GM12878 (cell line): ENCODE measurements around the gene ARHGAP40. TPM values are rescaled to one million over a fixed set of nuclear protein-coding genes. Genes with fewer than 3 reads are reported as not detected.

ENCODE experiments used
- ATAC-seq: fragments of 200-7000 bp; cut with Tn5 transposase; 3 replicates; pipeline ENCODE4 v1.9.1; 2020; ENCODE audit warnings: mild to moderate bottlenecking, moderate library complexity
- BruUV-seq: library from RNA; stranded (reverse); fragments of 400-500 nt; replicated peaks from 2 replicates; lab custom pipeline; 2021; lab: Mats Ljungman, UMichigan
- CTCF ChIA-PET: fragments of 300-600 bp; sonication (Branson Sonifier 250); formaldehyde crosslinking; extraction: SDS; loops from one replicate; lab custom pipeline; 2021; ENCODE audit warnings: inconsistent platforms; lab: Yijun Ruan, JAX
- POLR2A ChIA-PET: fragments of 350-600 bp; formaldehyde crosslinking; extraction: SDS; loops from one replicate; lab custom pipeline; 2021; ENCODE audit warnings: inconsistent platforms; lab: Charles Lee
- RAD21 ChIA-PET: fragments of 300-600 bp; sonication (Branson Sonifier 250); formaldehyde crosslinking; loops from one replicate; lab custom pipeline; 2023; ENCODE audit warnings: antibody characterized with exemption; ENCODE audit not compliant: unreplicated experiment; lab: Charles Lee
- SMC1A ChIA-PET: fragments of 300-600 bp; sonication (Branson Sonifier 250); formaldehyde crosslinking; loops from one replicate; lab custom pipeline; 2023; ENCODE audit not compliant: unreplicated experiment, uncharacterized antibody; lab: Charles Lee
- DNase-seq: peaks from one replicate; pipeline ENCODE4 v3.0.0-alpha.2; 2011; ENCODE audit warnings: low read depth, low spot score
- FAIRE-seq: peaks from 3 replicates; lab custom pipeline; 2011; peaks lifted over from hg19 to GRCh38; lab: Jason Lieb, UNC
- H2AFZ ChIP-seq: 2 replicates; pipeline ENCODE4 v1.6.0; 2011; ENCODE audit warnings: low read depth, low read length, control low read depth; ENCODE audit not compliant: control insufficient read depth
- H3K27ac ChIP-seq: 2 replicates; pipeline ENCODE4 v1.5.1; 2011; ENCODE audit warnings: control low read depth; ENCODE audit not compliant: control insufficient read depth, insufficient read depth
- H3K27me3 ChIP-seq, 2 experiments: replicated peaks in 1 of 2; 2 replicates each; pipeline versions ENCODE4 v1.6.0 to v1.6.1; 2011; ENCODE audit warnings: low read length in 1 of 2; ENCODE audit not compliant: control insufficient read depth in 2 of 2, insufficient read depth in 2 of 2
- H3K36me3 ChIP-seq, 2 experiments: 2 replicates each; pipeline ENCODE4 v1.5.1; 2011; ENCODE audit warnings: low read length in 1 of 2; ENCODE audit not compliant: control insufficient read depth in 2 of 2, insufficient read depth in 2 of 2
- H3K4me1 ChIP-seq: 2 replicates; pipeline ENCODE4 v1.6.1; 2011; ENCODE audit warnings: mild to moderate bottlenecking, low read length, moderate library complexity, mixed read lengths; ENCODE audit not compliant: control insufficient read depth, insufficient read depth
- H3K4me2 ChIP-seq: 2 replicates; pipeline ENCODE4 v1.6.0; 2011; ENCODE audit warnings: control low read depth; ENCODE audit not compliant: control insufficient read depth, insufficient read depth
- H3K4me3 ChIP-seq: fragments of 200-600 bp; sonication (generic); 2 replicates; pipeline ENCODE4 v1.5.1; 2016
- H3K79me2 ChIP-seq: 2 replicates; pipeline ENCODE4 v1.6.0; 2011; ENCODE audit warnings: low read length; ENCODE audit not compliant: control insufficient read depth, insufficient read depth
- H3K9ac ChIP-seq: 2 replicates; pipeline ENCODE4 v1.8.0; 2011; ENCODE audit warnings: low read length, control low read depth, mixed read lengths; ENCODE audit not compliant: control insufficient read depth, insufficient read depth
- H3K9me3 ChIP-seq: replicated peaks from 3 replicates; pipeline ENCODE4 v1.5.1; 2011; ENCODE audit warnings: mild to moderate bottlenecking, low read length; ENCODE audit not compliant: control insufficient read depth, insufficient read depth
- H4K20me1 ChIP-seq: 2 replicates; pipeline ENCODE4 v1.6.0; 2011; ENCODE audit not compliant: control insufficient read depth, insufficient read depth
- CEBPB ChIP-seq, 2 experiments: fragments of 150-350 bp in 1 of 2; IDR thresholded peaks; 2 replicates each; pipeline ENCODE4 v1.6.1; 2012 to 2014; ENCODE audit warnings: low read depth in 2 of 2, low read length in 2 of 2, borderline replicate concordance in 1 of 2, inconsistent platforms in 1 of 2
- HSF1 ChIP-seq: fragments of 150-350 bp; IDR thresholded peaks from 2 replicates; pipeline ENCODE4 v1.6.1; 2014; ENCODE audit warnings: mild to moderate bottlenecking, low read depth, low read length
- MYB ChIP-seq: fragments of 150-350 bp; IDR thresholded peaks from 2 replicates; pipeline ENCODE4 v1.6.1; 2014; ENCODE audit warnings: mild to moderate bottlenecking, low read depth, low read length, borderline replicate concordance
- MYC ChIP-seq: IDR thresholded peaks from 2 replicates; pipeline ENCODE4 v1.6.1; 2011; ENCODE audit warnings: mild to moderate bottlenecking, low read length, moderate library complexity, inconsistent platforms; ENCODE audit not compliant: insufficient read depth, insufficient replicate concordance, insufficient read length, severe bottlenecking
- NBN ChIP-seq: fragments of 450-650 bp; IDR thresholded peaks from 2 replicates; pipeline ENCODE4 v1.6.1; 2016
- POLR2AphosphoS2 ChIP-seq: IDR thresholded peaks from 2 replicates; pipeline ENCODE4 v1.6.1; 2011; ENCODE audit warnings: low read depth, mild to moderate bottlenecking, low read length, improper control_type of control experiment, moderate library complexity
- RCOR1 ChIP-seq: conservative IDR thresholded peaks from 2 replicates; pipeline ENCODE4 v1.6.1; 2012; ENCODE audit warnings: low read depth, low read length, improper control_type of control experiment
- ZNF217 ChIP-seq: fragments of 450-650 bp; IDR thresholded peaks from 2 replicates; pipeline ENCODE4 v1.6.1; 2017; ENCODE audit warnings: antibody characterized with exemption, mild to moderate bottlenecking
- WGBS: methylation state at CpG from one replicate; pipeline ENCODE4 v1.1.6; 2016; ENCODE audit warnings: low lambda C conversion rate; ENCODE audit not compliant: insufficient replicate concordance, insufficient coverage; ENCODE audit errors: missing lambda C conversion rate; 5-methylcytosine and 5-hydroxymethylcytosine counted together
- in situ Hi-C: fragments of 300-500 bp; cut with MboI; formaldehyde crosslinking; loops from 9 replicates; pipeline ENCODE4 v1.14.3; 2018; ENCODE audit warnings: mixed read lengths
- intact Hi-C: fragments of 100-400 bp; cut with micrococcal nuclease; formaldehyde crosslinking; loops from one replicate; pipeline ENCODE4 v1.14.2; 2022; ENCODE audit not compliant: unreplicated experiment
- polyA plus RNA-seq, 11 experiments: library from polyadenylated mRNA; depleted of rRNA in 4 of 11; unstranded in 6 of 11; stranded (reverse) in 5 of 11; fragments of >200 nt; fragmentation: Nextera tagmentation in 4 of 11; fragmentation: Illumina TruSeq in 1 of 11; extraction: Ambion mirVana in 4 of 11; extraction: Trizol in 1 of 11; gene quantifications; 1 replicate in 1 of 11; 2 replicates in 10 of 11; pipeline versions ENCODE4 v1.2.1 to v1.2.3, GENCODE V29; 2011 to 2016; ENCODE audit warnings: inconsistent platforms in 2 of 11, missing spikeins in 2 of 11, low read depth in 1 of 11
- total RNA-seq, 4 experiments: library from RNA; depleted of rRNA in 3 of 4; stranded (reverse); fragments of >200 nt in 3 of 4; fragmentation: Illumina TruSeq in 1 of 4; extraction: Trizol in 1 of 4; gene quantifications; 2 replicates each; pipeline versions ENCODE4 v1.2.1 to v1.2.3, GENCODE V29; 2013 to 2021

The ARHGAP40 gene
- total and polyA plus RNA-seq, 10 of the 15 experiments (the other 5 are each of a cell fraction or from before 2014, with no cell fraction given) = 0.06 to 0.07 TPM; not detected in 8

GRCh38 chr20:38671186-38671585 lies 69.6 kb downstream of the ARHGAP40 start:
- no peak overlapping the region for H3K9ac ChIP-seq
- POLR2A ChIA-PET = interaction anchor here (0.7 kb wide), 1 partner anchor 9 kb away, joined by 3 read pairs; no protein-coding TSS in a partner anchor
- H4K20me1 ChIP-seq = no peaks in the 10 kb centered on the region
- RAD21 ChIA-PET = no interaction called here
- H3K4me3 ChIP-seq = no peak overlapping the region
- no TSS peak for BruUV-seq
- H2AFZ ChIP-seq = no peak overlapping the region
- no peak for FAIRE-seq
- no peaks in the 10 kb centered on the region for H3K79me2 ChIP-seq
- WGBS = 28% methylated on average over 6 of the region's 6 CpGs
- in situ Hi-C loops = no loop called here
- CTCF ChIA-PET = no interaction called here
- intact Hi-C loops = no loop called here
- no peak for DNase-seq
- no peaks in the 10 kb centered on the region for H3K36me3 ChIP-seq
- no peaks in the 10 kb centered on the region; the same call in 2 of the 3 replicates for H3K9me3 ChIP-seq
- ATAC-seq = no peak
- TF ChIP-seq CEBPB (IDR thresholded peaks at IDR 0.05; ENCODE audit: borderline replicate concordance in 1 of 2, low read depth in 2 of 2, low read length in 2 of 2) (no peak), NBN (no peak), HSF1 (no peak), MYB (no peak), RCOR1 (no peak), POLR2AphosphoS2 (no peak), MYC (no peak), ZNF217 (no peak)
- TF ChIP-seq, all 136 proteins: peak for 0
- Histone ChIP-seq H3K4me2 (no peak overlapping the region), H3K4me1 (peaks cover 4% of the 10 kb centered on the region; the same call in 1 of the 2 replicates), H3K27ac (no peak overlapping the region), H3K27me3 (peaks cover 2 to 11% of the 10 kb centered on the region in 2 experiments)
- SMC1A ChIA-PET = no interaction called here
